Peyer's patch (tissue), 4 donors: Measurements from ENCODE around the gene IFFO2. TPM values are rescaled to one million over a fixed set of nuclear protein-coding genes. Genes with fewer than 3 reads are reported as not detected.
A peak's percentile ranks its signal among the peaks of the same experiment; 100 is the strongest.

Experiments used
- DNase-seq, 3 donors: peaks; one replicate each; pipeline ENCODE4 v3.0.0-alpha.2; 2017 to 2019
- H3K27ac ChIP-seq, 4 donors: fragments of 200-600 bp; sonication (generic); one replicate each; pipeline ENCODE4 v1.5.1; 2016 to 2019
- H3K27me3 ChIP-seq, 2 donors: fragments of 200-600 bp; sonication (generic); one replicate each; pipeline ENCODE4 v1.5.1; 2019
- H3K36me3 ChIP-seq, 3 donors: fragments of 200-600 bp; sonication (generic); one replicate each; pipeline ENCODE4 v1.5.1; 2016 to 2019
- H3K4me1 ChIP-seq, 4 donors: fragments of 200-600 bp; sonication (generic); one replicate each; pipeline ENCODE4 v1.5.1; 2016 to 2019
- H3K4me3 ChIP-seq, 4 donors: fragments of 200-600 bp; sonication (generic); 1 replicate in 3 of 4; 2 replicates in 1 of 4; pipeline ENCODE4 v1.5.1; 2016 to 2019; ENCODE audit warnings: mild to moderate bottlenecking in 1 of 4
- H3K9me3 ChIP-seq, 4 donors: fragments of 200-600 bp; sonication (generic); one replicate each; pipeline ENCODE4 v1.5.1; 2016 to 2019; ENCODE audit warnings: mild to moderate bottlenecking in 1 of 4
- CTCF ChIP-seq, 6 experiments: fragments of 450-650 bp in 4 of 6; fragments of 200-600 bp in 2 of 6; sonication (generic) in 1 of 6; IDR thresholded peaks; one replicate each; pipeline ENCODE4 v1.5.1; 2017 to 2019; ENCODE audit warnings: antibody characterized with exemption in 6 of 6, mild to moderate bottlenecking in 3 of 6, moderate library complexity in 1 of 6
- POLR2A ChIP-seq, 2 donors: fragments of 450-650 bp; IDR thresholded peaks; one replicate each; pipeline ENCODE4 v1.5.1; 2017; ENCODE audit warnings: antibody characterized with exemption in 2 of 2, mild to moderate bottlenecking in 2 of 2, moderate library complexity in 2 of 2
- total RNA-seq, 4 donors: library from RNA; depleted of rRNA; stranded (reverse); fragments of >200 nt; gene quantifications; one replicate each; pipeline ENCODE4 v1.1.0, GENCODE V29; 2016

Gene IFFO2
- total RNA-seq, 4 donors from 2014 or later = 1.9 to 14.9 (median 3.8) TPM

- H3K27me3 ChIP-seq = no peaks in the 10 kb centered on the region
- H3K4me3 ChIP-seq = no peak overlapping the region
- peak overlapping the region in 1 of 4 donors; percentile 13 for H3K27ac ChIP-seq
- DNase-seq = no peak
- no peaks in the 10 kb centered on the region for H3K36me3 ChIP-seq
- TF ChIP-seq POLR2A (IDR thresholded peaks at IDR 0.05) (no peak), CTCF (IDR thresholded peaks at IDR 0.05) (no peak)
- H3K9me3 ChIP-seq = no peaks in the 10 kb centered on the region
- H3K4me1 ChIP-seq = peaks cover 4 to 52% (median 18%) of the 10 kb centered on the region in 4 donors
Measured at GRCh38 chr1:18944810-18945209, 11.7 kb downstream of the IFFO2 start.

GRCh38 chr1:18943914-18944572 is 12.4 kb downstream of the IFFO2 start:
- Histone ChIP-seq H3K36me3 (no peaks in the 10 kb centered on the region), H3K4me1 (peaks cover 4 to 47% (median 15%) of the 10 kb centered on the region in 4 donors), H3K27me3 (no peaks in the 10 kb centered on the region), H3K27ac (no peak overlapping the region), H3K4me3 (no peak overlapping the region), H3K9me3 (no peaks in the 10 kb centered on the region)
- DNase-seq = no peak
- no peak for TF ChIP-seq CTCF (IDR thresholded peaks at IDR 0.05)
- TF ChIP-seq POLR2A (IDR thresholded peaks at IDR 0.05) = no peak

GRCh38 chr1:18943162-18943561 is 13.3 kb downstream of the IFFO2 start:
- no peaks in the 10 kb centered on the region for H3K9me3 ChIP-seq
- H3K36me3 ChIP-seq = no peaks in the 10 kb centered on the region
- H3K27me3 ChIP-seq = no peaks in the 10 kb centered on the region
- peaks cover 4 to 38% (median 7%) of the 10 kb centered on the region in 4 donors for H3K4me1 ChIP-seq
- H3K27ac ChIP-seq = no peak overlapping the region
- DNase-seq = no peak
- TF ChIP-seq CTCF (IDR thresholded peaks at IDR 0.05) = no peak
- no peak for TF ChIP-seq POLR2A (IDR thresholded peaks at IDR 0.05)
- no peak overlapping the region for H3K4me3 ChIP-seq

- H3K4me1 ChIP-seq = peaks cover 3 to 35% (median 4%) of the 10 kb centered on the region in 4 donors
- no peaks in the 10 kb centered on the region for H3K27me3 ChIP-seq
- TF ChIP-seq CTCF (IDR thresholded peaks at IDR 0.05) (no peak), POLR2A (IDR thresholded peaks at IDR 0.05) (no peak)
- H3K4me3 ChIP-seq = no peak overlapping the region
- DNase-seq = no peak
- no peaks in the 10 kb centered on the region for H3K36me3 ChIP-seq
- no peaks in the 10 kb centered on the region for H3K9me3 ChIP-seq
- H3K27ac ChIP-seq = no peak overlapping the region
Measured at GRCh38 chr1:18942340-18942739, 14.1 kb downstream of the IFFO2 start.

- DNase-seq = no peak
- peak overlapping the region in 1 of 4 donors; percentile 9 for H3K27ac ChIP-seq
- H3K4me1 ChIP-seq = peaks cover 3 to 30% (median 4%) of the 10 kb centered on the region in 4 donors
- no peaks in the 10 kb centered on the region for H3K27me3 ChIP-seq
- no peaks in the 10 kb centered on the region for H3K9me3 ChIP-seq
- TF ChIP-seq POLR2A (IDR thresholded peaks at IDR 0.05) (no peak), CTCF (IDR thresholded peaks at IDR 0.05) (no peak)
- H3K36me3 ChIP-seq = no peaks in the 10 kb centered on the region
- H3K4me3 ChIP-seq = no peak overlapping the region
Measured at GRCh38 chr1:18941221-18942141, 15.0 kb downstream of the IFFO2 start.
